Measurements from ENCODE around the gene NUP210L. TPM values are rescaled to one million over a fixed set of nuclear protein-coding genes. Genes with fewer than 3 reads are reported as not detected.
"Not testable (repeated sequence)": the region's sequence is repeated elsewhere in the genome, so short reads cannot be mapped to it uniquely, and the experiment has no call there.

The NUP210L gene
- total RNA-seq, 2 experiments from 2014 or later, result 0.02 to 0.05 TPM

DNA sequence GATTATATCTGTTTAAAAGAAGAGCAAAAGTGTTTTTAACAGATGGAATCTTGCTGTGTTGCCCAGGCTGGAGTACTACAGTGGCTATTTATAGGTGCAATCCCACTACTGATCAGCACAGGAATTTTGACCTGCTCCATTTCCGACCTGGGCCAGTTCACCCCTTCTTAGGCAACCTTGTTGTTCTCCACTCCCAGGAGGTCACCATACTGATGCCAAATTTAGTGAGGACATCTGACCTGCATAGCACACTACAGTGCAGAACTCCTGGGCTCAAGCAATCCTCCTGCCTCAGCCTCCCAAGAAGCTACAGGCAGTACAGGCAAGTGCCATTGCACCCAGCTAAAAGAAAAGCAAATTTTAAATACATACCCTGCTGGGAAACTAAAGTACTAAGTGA, 11.3 kb upstream of the NUP210L start:
- H3K27me3 Mint-ChIP-seq (ENCODE audit: low read depth), result no peaks in the 10 kb centered on the region
- H3K9me3 Mint-ChIP-seq, result no peaks in the 10 kb centered on the region
- no peak overlapping the region for H3K27ac Mint-ChIP-seq
- DNase-seq, result no peak
- H3K4me3 Mint-ChIP-seq, result no peak overlapping the region
- intact Hi-C loops (cut with micrococcal nuclease), result no loop called here
- CTCF ChIA-PET, result no interaction called here
- peaks cover 78% of the 10 kb centered on the region for H3K36me3 Mint-ChIP-seq (ENCODE audit: low read depth)
- peaks cover 32% of the 10 kb centered on the region for H3K4me1 Mint-ChIP-seq (ENCODE audit: low read depth)

GRCh38 chr1:154159554-154159953, 4.7 kb upstream of the NUP210L start:
- Mint-ChIP-seq H3K27me3 (ENCODE audit: low read depth) (no peaks in the 10 kb centered on the region), H3K4me1 (ENCODE audit: low read depth) (peaks cover 69% of the 10 kb centered on the region), H3K9me3 (peaks cover 7% of the 10 kb centered on the region), H3K4me3 (no peak overlapping the region), H3K27ac (no peak overlapping the region), H3K36me3 (ENCODE audit: low read depth) (peaks cover 77% of the 10 kb centered on the region)
- intact Hi-C loops (cut with micrococcal nuclease), result loop anchor here (10.0 kb wide), 2 partner anchors 485 to 625 kb away; partner anchors contain the start of genes ILF2, NPR1 and S100A6
- CTCF ChIA-PET, result interaction anchor here (0.7 to 1.3 kb wide), 5 partner anchors 11 to 170 kb away, joined by 3 to 4 read pairs (median 4); no protein-coding TSS in a partner anchor
- no peak for DNase-seq

DNA sequence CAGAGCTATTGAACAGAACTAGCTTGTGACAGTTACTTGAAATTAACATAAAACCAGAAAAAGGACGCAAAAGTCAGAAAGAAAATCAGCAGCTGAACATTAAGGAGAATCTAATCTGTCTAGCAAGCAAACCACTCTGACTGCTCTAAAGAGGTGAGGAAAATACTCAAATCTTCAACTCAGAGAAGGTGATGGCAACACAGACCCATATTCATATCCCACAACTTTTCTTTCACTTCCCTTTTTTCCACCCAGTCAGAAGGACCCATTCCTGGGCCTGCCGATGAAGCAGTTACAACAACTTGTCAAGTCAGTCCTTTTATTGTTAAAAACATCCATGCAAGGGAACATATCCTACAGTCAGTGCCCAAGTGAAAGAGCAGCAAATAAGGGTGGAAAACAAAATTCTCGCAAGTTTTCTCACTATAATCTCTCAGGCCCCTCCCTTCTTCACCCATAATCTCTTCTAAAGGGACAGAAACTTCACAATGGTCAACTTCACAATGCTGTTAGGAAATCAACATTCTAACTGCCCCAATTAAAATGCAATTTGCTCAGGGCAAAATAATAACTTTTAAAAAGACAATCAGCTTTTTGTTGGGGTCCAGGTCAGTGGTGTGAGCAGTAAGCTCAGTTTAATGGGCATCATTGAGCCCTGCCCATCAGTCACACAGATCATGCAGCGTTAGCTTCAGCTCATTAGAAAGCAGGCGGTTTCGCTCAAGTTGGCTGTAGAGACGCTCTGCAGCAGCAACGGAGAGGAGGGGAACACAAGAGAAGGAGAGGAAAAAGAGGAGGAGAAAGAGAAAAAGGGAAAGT, 3.6 kb upstream of the NUP210L start:
- intact Hi-C loops (cut with micrococcal nuclease), result loop anchor here (1.0 to 10.0 kb wide), 3 partner anchors 12 to 624 kb away; partner anchors contain the start of genes ILF2, NPR1 and S100A6

GRCh38 chr1:154157520-154158306, 2.8 kb upstream of the NUP210L start:
- peaks cover 7% of the 10 kb centered on the region for H3K9me3 Mint-ChIP-seq
- H3K27me3 Mint-ChIP-seq (ENCODE audit: low read depth), result no peaks in the 10 kb centered on the region
- peak overlapping the region; percentile 48 for H3K4me3 Mint-ChIP-seq
- intact Hi-C loops (cut with micrococcal nuclease), result loop anchor here (1.0 to 10.0 kb wide), 9 partner anchors 8 to 623 kb away; partner anchors contain the start of genes HAX1, ILF2, NPR1 and RPS27
- H3K4me1 Mint-ChIP-seq (ENCODE audit: low read depth), result peaks cover 70% of the 10 kb centered on the region
- peak overlapping the region; percentile 96 for H3K27ac Mint-ChIP-seq
- peaks cover 64% of the 10 kb centered on the region for H3K36me3 Mint-ChIP-seq (ENCODE audit: low read depth)
- peak; percentile 87 for DNase-seq
- CTCF ChIA-PET, result interaction anchor here (0.8 to 1.7 kb wide), 6 partner anchors 25 to 171 kb away, joined by 3 to 6 read pairs (median 5); partner anchors contain the start of gene HAX1

More for the DNA sequence above, 3.6 kb upstream of the NUP210L start:
- DNase-seq, result no peak
- Mint-ChIP-seq H3K4me1 (ENCODE audit: low read depth) (peaks cover 72% of the 10 kb centered on the region), H3K4me3 (peak overlapping the region; percentile 48), H3K9me3 (peaks cover 7% of the 10 kb centered on the region), H3K27ac (peak overlapping the region; percentile 96), H3K36me3 (ENCODE audit: low read depth) (peaks cover 71% of the 10 kb centered on the region), H3K27me3 (ENCODE audit: low read depth) (no peaks in the 10 kb centered on the region)
- CTCF ChIA-PET, result interaction anchor here (0.6 to 1.7 kb wide), 6 partner anchors 13 to 487 kb away, joined by 3 to 6 read pairs (median 4); partner anchors contain the start of gene HAX1

GRCh38 chr1:154155251-154155650, 378 bp upstream of the NUP210L start:
- CTCF ChIA-PET, result no interaction called here

GRCh38 chr1:154154053-154154452, 820 bp downstream of the NUP210L start:
- CTCF ChIA-PET, result interaction anchor here (0.6 kb wide), 1 partner anchor 16 kb away, joined by 4 read pairs; no protein-coding TSS in a partner anchor
- H3K9me3 Mint-ChIP-seq, result no peaks in the 10 kb centered on the region
- no peak for DNase-seq
- peaks cover 55% of the 10 kb centered on the region for H3K4me1 Mint-ChIP-seq (ENCODE audit: low read depth)
- H3K27ac Mint-ChIP-seq, result peak overlapping the region; percentile 82
- H3K36me3 Mint-ChIP-seq (ENCODE audit: low read depth), result peaks cover 30% of the 10 kb centered on the region
- intact Hi-C loops (cut with micrococcal nuclease), result loop anchor here (10.0 kb wide), 2 partner anchors 479 to 619 kb away; partner anchors contain the start of genes ILF2, NPR1 and S100A6
- no peaks in the 10 kb centered on the region for H3K27me3 Mint-ChIP-seq (ENCODE audit: low read depth)
- H3K4me3 Mint-ChIP-seq, result no peak overlapping the region

More at GRCh38 chr1:154155251-154155650, 378 bp upstream of the NUP210L start:
- Mint-ChIP-seq H3K4me3 (no peak overlapping the region), H3K27me3 (ENCODE audit: low read depth) (no peaks in the 10 kb centered on the region), H3K27ac (peak overlapping the region; percentile 82), H3K36me3 (ENCODE audit: low read depth) (peaks cover 41% of the 10 kb centered on the region), H3K9me3 (peaks cover 5% of the 10 kb centered on the region), H3K4me1 (ENCODE audit: low read depth) (peaks cover 64% of the 10 kb centered on the region)
- DNase-seq, result peak; percentile 38
- intact Hi-C loops (cut with micrococcal nuclease), result loop anchor here (10.0 kb wide), 2 partner anchors 480 to 620 kb away; partner anchors contain the start of genes ILF2, NPR1 and S100A6

- H3K4me3 Mint-ChIP-seq, result no peak overlapping the region
- intact Hi-C loops (cut with micrococcal nuclease), result loop anchor here (10.0 kb wide), 2 partner anchors 477 to 617 kb away; partner anchors contain the start of genes ILF2, NPR1 and S100A6
Measured at GRCh38 chr1:154151311-154151710, 3.6 kb downstream of the NUP210L start.

DNA sequence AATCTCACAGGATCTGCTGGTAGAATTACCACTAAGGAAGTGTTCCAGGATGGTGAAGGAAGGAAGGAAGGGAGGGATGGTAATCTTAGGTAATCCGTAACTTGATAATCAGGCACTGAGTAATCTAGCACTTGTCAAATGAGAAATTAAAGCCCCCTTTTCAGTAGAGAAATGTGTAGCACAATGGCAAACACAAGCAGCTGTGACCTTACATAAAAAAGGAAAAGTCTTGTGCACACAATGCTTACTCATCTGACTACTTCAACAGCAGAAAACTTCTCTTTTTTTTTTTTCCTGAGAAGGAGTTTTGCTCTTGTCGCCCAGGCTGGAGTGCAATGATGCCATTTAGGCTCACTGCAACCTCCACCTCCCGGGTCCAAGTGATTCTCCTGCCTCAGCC, 6.1 kb downstream of the NUP210L start:
- H3K9me3 Mint-ChIP-seq, result no peaks in the 10 kb centered on the region
- H3K4me1 Mint-ChIP-seq (ENCODE audit: low read depth), result peaks cover 14% of the 10 kb centered on the region
- intact Hi-C loops (cut with micrococcal nuclease), result loop anchor here (1.0 to 5.0 kb wide), 2 partner anchors 8 to 33 kb away; no protein-coding TSS in a partner anchor
- H3K4me3 Mint-ChIP-seq, result no peak overlapping the region
- H3K27me3 Mint-ChIP-seq (ENCODE audit: low read depth), result no peaks in the 10 kb centered on the region
- CTCF ChIA-PET, result no interaction called here
- DNase-seq, result no peak
- peak overlapping the region; percentile 19 for H3K27ac Mint-ChIP-seq
- peaks cover under 1% of the 10 kb centered on the region for H3K36me3 Mint-ChIP-seq (ENCODE audit: low read depth)

More at GRCh38 chr1:154151311-154151710, 3.6 kb downstream of the NUP210L start:
- no peak for DNase-seq
- Mint-ChIP-seq H3K36me3 (ENCODE audit: low read depth) (peaks cover 11% of the 10 kb centered on the region), H3K9me3 (no peaks in the 10 kb centered on the region), H3K27ac (no peak overlapping the region), H3K27me3 (ENCODE audit: low read depth) (no peaks in the 10 kb centered on the region), H3K4me1 (ENCODE audit: low read depth) (peaks cover 37% of the 10 kb centered on the region)
- CTCF ChIA-PET, result no interaction called here

- not testable (repeated sequence) for H3K27ac Mint-ChIP-seq; DNase-seq; H3K27me3 Mint-ChIP-seq (ENCODE audit: low read depth); H3K9me3 Mint-ChIP-seq; H3K36me3 Mint-ChIP-seq (ENCODE audit: low read depth); H3K4me3 Mint-ChIP-seq; H3K4me1 Mint-ChIP-seq (ENCODE audit: low read depth)
- CTCF ChIA-PET, result interaction anchor here (0.7 to 1.5 kb wide), 2 partner anchors 9 to 15 kb away, joined by 3 to 4 read pairs; no protein-coding TSS in a partner anchor
- intact Hi-C loops (cut with micrococcal nuclease), result loop anchor here (5.0 kb wide), 1 partner anchor 35 kb away; no protein-coding TSS in a partner anchor
Measured at GRCh38 chr1:154147505-154147904, 7.4 kb downstream of the NUP210L start.

DNA sequence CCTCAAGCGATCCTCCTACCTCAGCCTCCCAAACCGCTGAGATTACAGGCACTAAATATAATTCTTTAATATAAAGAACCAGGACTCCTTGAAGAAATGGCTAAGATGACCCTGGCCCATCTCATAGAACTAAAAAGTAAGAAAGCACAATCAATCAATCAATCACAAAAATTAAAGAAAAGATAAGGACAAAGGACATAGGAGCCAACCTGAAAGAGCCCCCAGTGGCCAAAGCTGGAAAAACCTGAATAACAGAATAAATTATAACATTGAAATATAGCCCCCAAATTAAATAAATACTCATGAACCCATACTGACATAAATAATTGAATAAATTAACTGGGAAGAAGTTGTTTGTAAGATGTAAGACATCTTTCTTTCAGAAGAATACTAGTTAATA, 8.9 kb downstream of the NUP210L start:
- DNase-seq, result no peak
- Mint-ChIP-seq H3K4me3 (no peak overlapping the region), H3K36me3 (ENCODE audit: low read depth) (no peaks in the 10 kb centered on the region), H3K27ac (no peak overlapping the region), H3K27me3 (ENCODE audit: low read depth) (no peaks in the 10 kb centered on the region), H3K9me3 (no peaks in the 10 kb centered on the region), H3K4me1 (ENCODE audit: low read depth) (peaks cover 13% of the 10 kb centered on the region)
- CTCF ChIA-PET, result interaction anchor here (1.0 to 1.5 kb wide), 5 partner anchors 9 to 25 kb away, joined by 3 to 6 read pairs (median 4); no protein-coding TSS in a partner anchor
- intact Hi-C loops (cut with micrococcal nuclease), result loop anchor here (5.0 kb wide), 1 partner anchor 36 kb away; no protein-coding TSS in a partner anchor

GRCh38 chr1:154142358-154142757, 12.5 kb downstream of the NUP210L start:
- CTCF ChIA-PET, result interaction anchor here (1.0 kb wide), 1 partner anchor 157 kb away, joined by 3 read pairs; no protein-coding TSS in a partner anchor
- no peaks in the 10 kb centered on the region for H3K9me3 Mint-ChIP-seq
- H3K4me1 Mint-ChIP-seq (ENCODE audit: low read depth), result peaks cover 12% of the 10 kb centered on the region
- H3K4me3 Mint-ChIP-seq, result no peak overlapping the region
- intact Hi-C loops (cut with micrococcal nuclease), result no loop called here
- no peaks in the 10 kb centered on the region for H3K36me3 Mint-ChIP-seq (ENCODE audit: low read depth)
- H3K27ac Mint-ChIP-seq, result no peak overlapping the region
- DNase-seq, result no peak
- no peaks in the 10 kb centered on the region for H3K27me3 Mint-ChIP-seq (ENCODE audit: low read depth)
